PFSK-1 (cell line): ENCODE measurements around the gene EML3. TPM values are rescaled to one million over a fixed set of nuclear protein-coding genes. Genes with fewer than 3 reads are reported as not detected.

Source experiments
- FOXP2 ChIP-seq: optimal IDR thresholded peaks from 2 replicates; pipeline ENCODE3; 2011; ENCODE audit warnings: borderline replicate concordance, control low read depth, inconsistent platforms; ENCODE audit not compliant: insufficient read depth; ENCODE audit errors: extremely low read length, extremely low read depth
- POLR2AphosphoS5 ChIP-seq: IDR thresholded peaks from 2 replicates; pipeline ENCODE4 v1.6.1; 2012; ENCODE audit warnings: low read depth, mild to moderate bottlenecking, control low read depth, low read length, moderate library complexity
- REST ChIP-seq, 2 experiments: IDR thresholded peaks; 2 replicates each; pipeline versions ENCODE4 v1.6.1 to v1.8.0; 2011 to 2012; ENCODE audit warnings: low read depth in 2 of 2, low read length in 2 of 2, control low read depth in 1 of 2, inconsistent platforms in 1 of 2, mild to moderate bottlenecking in 1 of 2, moderate library complexity in 1 of 2; ENCODE audit not compliant: insufficient read depth in 1 of 2
- SIN3A ChIP-seq: IDR thresholded peaks from 2 replicates; pipeline ENCODE4 v1.6.1; 2012; ENCODE audit warnings: mild to moderate bottlenecking, low read length, moderate library complexity, borderline replicate concordance; ENCODE audit not compliant: insufficient read depth
- TAF1 ChIP-seq: IDR thresholded peaks from 2 replicates; pipeline ENCODE4 v1.6.1; 2012; ENCODE audit warnings: low read length, control low read depth, borderline replicate concordance; ENCODE audit not compliant: insufficient read depth
- polyA plus RNA-seq: library from polyadenylated mRNA; unstranded; fragments of >200 nt; gene quantifications from one replicate; pipeline ENCODE4 v1.2.1, GENCODE V29; 2012; ENCODE audit warnings: low read depth, missing spikeins; ENCODE audit not compliant: insufficient read length

Gene EML3
- 91.0 TPM for polyA plus RNA-seq

GRCh38 chr11:62612366-62613290, at the start of gene EML3, which contains the start of gene ROM1:
TSS of gene EML3 (minus strand) at chr11:62612775. CDS start at chr11:62612457, 318 bp downstream.
TSS of gene ROM1 (plus strand) at chr11:62613257. CDS start at chr11:62613282, 25 bp downstream.
- TF ChIP-seq POLR2AphosphoS5 (peak; percentile 47), FOXP2 (peak; percentile 24), TAF1 (no peak)

- TF ChIP-seq TAF1: no peak
- no peak for TF ChIP-seq POLR2AphosphoS5
- no peak for TF ChIP-seq REST (IDR thresholded peaks at IDR 0.05; ENCODE audit: insufficient read depth in 1 of 2, low read depth in 2 of 2, low read length in 2 of 2)
- no peak for TF ChIP-seq SIN3A
- no peak for TF ChIP-seq FOXP2
Observed at GRCh38 chr11:62656796-62657429, 44.3 kb upstream of the EML3 start.

GRCh38 chr11:62654297-62654696, 41.7 kb upstream of the EML3 start:
- TF ChIP-seq TAF1: no peak
- TF ChIP-seq SIN3A: no peak
- no peak for TF ChIP-seq POLR2AphosphoS5

GRCh38 chr11:62652161-62653006, 39.8 kb upstream of the EML3 start:
- no peak for TF ChIP-seq SIN3A

- TF ChIP-seq TAF1 (no peak), REST (IDR thresholded peaks at IDR 0.05; ENCODE audit: insufficient read depth in 1 of 2, low read depth in 2 of 2, low read length in 2 of 2) (no peak), POLR2AphosphoS5 (no peak), SIN3A (no peak), FOXP2 (no peak)
Observed at GRCh38 chr11:62649486-62649885, 36.9 kb upstream of the EML3 start.

- no peak for TF ChIP-seq POLR2AphosphoS5
Observed at GRCh38 chr11:62648967-62649364, 36.4 kb upstream of the EML3 start.

- no peak for TF ChIP-seq FOXP2
- TF ChIP-seq REST (IDR thresholded peaks at IDR 0.05; ENCODE audit: insufficient read depth in 1 of 2, low read depth in 2 of 2, low read length in 2 of 2): no peak
- no peak for TF ChIP-seq SIN3A
- no peak for TF ChIP-seq TAF1
- no peak for TF ChIP-seq POLR2AphosphoS5
Observed at GRCh38 chr11:62648185-62648966, 35.8 kb upstream of the EML3 start.
